SHP77 (cell line): ENCODE measurements around the gene AMIGO2.
"Not testable (repeated sequence)": the region's sequence is repeated elsewhere in the genome, so short reads cannot be mapped to it uniquely, and the experiment has no call there.

Experiments used
- DNase-seq, 2 experiments: peaks; one replicate each; lab custom pipeline; 2025; lab: John Stamatoyannopoulos, UW

AMIGO2 gene

DNA sequence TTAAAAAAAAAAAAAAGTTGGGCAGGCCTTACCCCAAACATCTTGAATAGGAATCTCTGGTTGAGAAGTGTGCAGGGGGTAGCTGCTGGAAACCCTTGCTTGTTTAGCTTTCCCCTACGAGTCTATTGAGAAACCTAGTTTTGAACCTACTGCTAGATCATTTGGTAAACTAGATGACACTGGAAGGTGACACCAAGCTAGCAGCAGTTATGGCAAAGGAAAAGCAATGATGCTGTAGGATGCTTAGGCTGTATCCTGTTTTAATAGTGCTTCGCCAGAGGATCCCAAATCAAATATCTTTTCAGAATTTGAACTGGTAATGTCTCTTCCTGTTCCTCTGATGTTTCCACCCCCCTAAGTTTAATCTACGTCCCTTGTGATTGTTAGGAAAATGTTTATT, 5.8 kb downstream of the AMIGO2 start:
- DNase-seq, result no peak

DNA sequence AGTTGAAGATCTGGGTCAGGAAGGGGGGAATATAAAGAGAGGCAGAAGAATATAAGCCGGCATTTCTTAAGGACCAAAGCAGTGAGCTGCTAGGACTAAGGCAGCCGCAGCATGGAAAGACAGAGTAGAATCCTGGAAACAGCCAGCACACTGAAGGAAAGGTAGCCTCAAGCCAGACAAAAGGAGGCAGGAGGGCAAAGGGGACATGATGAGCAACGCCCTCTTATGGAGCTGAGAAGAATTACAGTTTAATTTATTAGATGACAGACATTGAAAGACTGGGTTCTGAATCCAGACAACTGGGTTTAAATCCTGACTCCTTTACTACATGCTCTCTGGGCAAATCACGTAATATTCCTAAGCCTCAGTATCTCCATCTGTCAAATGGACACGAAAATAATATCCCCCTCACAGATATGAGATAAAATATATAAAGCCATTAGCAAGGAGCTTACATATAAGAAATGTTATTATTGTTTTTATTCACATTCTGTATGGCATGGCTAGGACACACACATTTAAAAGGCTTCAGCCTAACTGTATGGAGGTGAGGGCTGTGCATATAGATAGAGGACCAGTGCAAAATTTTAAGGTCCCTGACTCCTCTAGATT, 8.4 kb downstream of the AMIGO2 start:
- DNase-seq, result peak; percentile 38 to 44

DNA sequence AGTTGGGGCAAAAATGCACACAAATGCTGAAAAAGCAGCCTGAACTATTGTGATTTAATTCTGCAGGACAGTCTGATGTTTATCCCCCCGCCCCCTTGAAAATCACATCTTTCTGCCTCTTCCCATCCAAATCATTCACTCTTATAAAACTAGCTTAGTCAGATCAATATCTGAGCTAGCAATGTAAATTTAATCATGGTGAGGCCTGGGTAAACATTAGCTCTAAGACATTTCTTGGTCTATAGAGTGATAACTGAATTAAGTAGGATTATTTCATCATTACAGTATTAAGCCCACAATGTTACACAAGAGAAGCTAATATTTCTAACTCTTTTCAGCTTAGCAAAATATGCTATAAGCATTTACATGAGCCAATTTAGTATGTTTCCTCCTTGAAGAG, 9.4 kb downstream of the AMIGO2 start:
- no peak for DNase-seq

DNA sequence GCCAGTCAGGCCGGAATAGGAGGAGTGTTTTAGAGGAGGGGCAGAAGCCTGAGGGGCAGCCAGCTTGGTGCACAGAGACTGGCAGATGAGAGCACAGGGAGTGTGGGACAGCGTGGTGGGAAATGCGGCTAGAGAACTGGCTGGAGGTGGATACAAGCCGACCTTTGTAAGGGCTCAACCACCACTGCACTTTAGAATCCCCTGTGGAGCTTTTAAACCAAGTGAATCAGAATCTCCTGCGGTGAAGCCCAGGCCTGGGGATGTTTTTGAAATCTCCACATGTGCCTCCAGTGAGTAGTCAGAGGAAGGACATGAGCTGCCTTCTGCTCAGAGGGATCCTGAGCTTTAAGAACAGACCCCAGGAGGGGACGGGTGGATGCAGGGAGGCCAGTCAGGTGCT, 11.2 kb downstream of the AMIGO2 start:
- no peak for DNase-seq

DNA sequence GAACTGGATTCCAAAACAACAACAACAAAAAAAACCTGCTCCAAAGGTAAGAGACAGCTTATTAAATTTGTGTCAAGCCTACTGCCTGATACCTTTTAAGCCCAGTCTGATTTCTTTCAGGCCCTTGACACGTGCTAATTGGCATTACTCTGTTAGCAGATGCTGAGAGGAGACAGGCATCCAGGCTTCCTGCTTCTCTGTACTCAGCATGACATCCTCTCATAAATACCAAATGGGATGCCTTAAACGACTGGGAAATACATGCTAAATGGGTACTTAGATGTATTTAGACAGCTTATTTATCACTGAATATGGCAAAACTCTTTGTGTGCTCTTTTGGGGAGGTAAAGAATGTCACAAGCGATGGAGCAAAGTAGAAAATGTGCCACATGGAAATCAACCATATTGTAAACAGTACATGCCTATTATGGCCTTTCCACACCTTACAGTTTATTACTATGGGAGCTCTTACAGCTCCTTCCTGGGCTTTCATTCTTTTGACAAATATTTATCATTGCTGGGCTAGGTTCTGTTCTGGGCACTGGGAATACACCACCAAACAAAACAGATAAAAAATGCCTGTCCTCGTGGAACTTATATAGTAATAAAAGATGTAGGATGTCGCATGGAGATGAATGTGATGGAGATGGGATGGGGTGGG, 11.9 kb downstream of the AMIGO2 start:
- DNase-seq, result no peak

DNA sequence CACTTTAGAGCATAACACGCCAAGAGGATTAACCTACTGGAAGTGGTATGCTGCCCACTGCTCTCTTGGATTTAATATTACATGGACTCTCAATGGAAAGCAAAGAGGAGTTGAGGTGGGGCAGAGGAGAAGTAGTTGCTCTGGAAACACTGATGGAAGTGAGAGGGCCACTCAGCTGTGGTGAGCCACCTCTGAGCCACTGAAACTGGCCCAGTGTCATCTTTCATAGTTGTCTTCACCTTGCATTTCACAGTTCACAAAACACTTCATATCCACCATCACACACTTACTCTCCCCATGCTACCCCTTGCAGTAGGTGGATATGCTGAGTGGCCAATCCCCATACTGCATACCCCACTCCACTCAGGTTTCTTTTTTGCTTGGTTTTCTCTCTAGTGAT, 12.6 kb downstream of the AMIGO2 start:
- DNase-seq, result no peak

DNA sequence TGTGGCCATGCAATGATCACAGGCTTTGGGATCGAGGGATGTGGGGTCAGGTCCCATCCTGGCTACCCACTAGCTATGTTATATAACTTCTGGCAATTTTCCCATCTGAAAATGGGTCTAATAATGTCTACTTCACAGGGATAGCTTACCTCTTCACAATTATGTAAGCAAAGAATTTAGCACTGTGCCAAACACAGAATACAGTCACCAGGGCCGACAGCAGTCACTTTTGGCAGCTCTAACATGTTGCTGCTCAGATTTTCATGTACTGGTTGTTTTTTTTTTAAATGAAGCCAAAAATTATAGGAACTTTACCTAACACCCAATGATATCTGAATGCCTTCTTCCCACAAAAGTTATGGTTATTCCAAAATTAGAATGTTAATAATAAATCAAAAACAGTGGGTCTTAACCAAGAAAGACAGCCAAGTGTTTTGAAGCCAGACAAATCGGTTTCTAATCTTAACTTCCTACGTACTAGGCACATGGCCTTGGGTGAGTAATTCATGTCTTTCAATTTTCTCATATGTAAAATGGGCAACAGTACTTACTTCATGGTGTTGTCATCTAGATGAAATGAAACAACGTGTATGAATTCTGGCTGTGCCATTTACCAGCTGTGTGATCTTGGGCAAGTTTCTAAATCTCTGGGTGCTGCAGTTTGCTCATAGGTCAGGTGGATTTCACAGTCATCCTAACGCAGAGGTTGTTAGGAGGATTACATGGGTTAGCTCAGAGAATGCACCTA, 13.3 kb downstream of the AMIGO2 start:
- no peak for DNase-seq

DNA sequence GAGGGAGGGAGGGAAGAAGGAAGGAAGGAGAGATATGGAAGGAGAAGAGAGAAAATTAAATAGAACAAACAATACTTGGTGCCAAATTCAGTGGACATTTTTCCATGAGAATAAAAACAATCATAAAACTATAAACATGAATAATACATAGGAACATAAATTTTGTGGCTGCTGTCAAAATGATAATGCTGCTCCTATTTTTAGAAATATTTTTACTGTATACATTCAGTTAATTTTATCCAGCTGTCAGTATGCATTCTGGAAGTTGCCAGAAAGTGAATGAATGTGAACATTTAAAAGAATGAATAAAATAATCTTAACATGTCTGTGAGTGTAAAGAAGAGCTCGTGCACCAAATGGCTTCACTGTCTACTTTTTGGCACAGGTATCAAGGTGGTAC, 14.2 kb downstream of the AMIGO2 start:
- DNase-seq, result no peak

DNA sequence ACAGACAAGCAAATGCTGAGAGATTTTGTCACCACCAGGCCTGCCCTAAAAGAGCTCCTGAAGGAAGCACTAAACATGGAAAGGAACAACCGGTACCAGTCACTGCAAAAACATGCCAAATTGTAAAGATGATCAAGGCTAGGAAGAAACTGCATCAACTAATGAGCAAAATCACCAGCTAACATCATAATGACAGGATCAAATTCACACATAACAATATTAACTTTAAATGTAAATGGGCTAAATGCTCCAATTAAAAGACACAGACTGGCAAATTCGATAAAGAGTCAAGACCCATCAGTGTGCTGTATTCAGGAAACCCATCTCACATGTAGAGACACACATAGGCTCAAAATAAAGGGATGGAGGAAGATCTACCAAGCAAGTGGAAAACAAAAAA, 21.1 kb downstream of the AMIGO2 start:
- DNase-seq, result not testable (repeated sequence)

DNA sequence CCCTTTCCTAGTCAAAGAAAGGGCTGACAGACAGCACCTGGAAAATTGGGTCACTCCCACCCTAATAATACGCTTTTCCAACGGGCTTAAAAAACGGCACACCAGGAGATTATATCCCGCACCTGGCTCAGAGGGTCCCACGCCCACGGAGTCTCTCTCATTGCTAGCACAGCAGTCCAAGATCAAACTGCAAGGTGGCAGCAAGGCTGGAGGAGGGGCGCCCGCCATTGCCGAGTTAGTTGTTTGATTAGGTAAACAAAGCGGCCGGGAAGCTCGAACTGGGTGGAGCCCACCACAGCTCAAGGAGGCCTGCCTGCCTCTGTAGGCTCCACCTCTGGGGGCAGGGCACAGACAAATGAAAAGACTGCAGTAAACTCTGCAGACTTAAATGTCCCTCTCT, 22.8 kb downstream of the AMIGO2 start:
- peak in 1 of 2 experiments; percentile 21 for DNase-seq

DNA sequence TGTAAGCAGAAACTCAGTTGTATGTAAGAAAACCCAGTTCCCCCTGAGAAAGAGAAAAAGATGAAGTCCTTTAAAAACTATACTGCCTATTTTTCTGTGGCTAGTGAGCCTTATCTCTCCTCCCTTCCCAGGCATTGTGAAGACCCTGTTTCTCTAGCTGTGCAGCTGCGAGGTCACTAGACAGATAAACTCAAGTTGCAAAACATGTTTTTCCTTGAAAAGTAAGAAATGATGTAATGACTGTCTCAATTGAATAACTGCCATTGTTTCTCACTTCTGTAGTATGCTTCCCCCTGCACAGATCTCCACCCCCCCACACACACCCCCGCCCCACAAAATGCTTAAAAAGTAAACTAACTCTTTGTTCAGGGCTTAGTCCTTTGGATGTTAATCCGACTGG, 23.9 kb downstream of the AMIGO2 start:
- not testable (repeated sequence) for DNase-seq

DNA sequence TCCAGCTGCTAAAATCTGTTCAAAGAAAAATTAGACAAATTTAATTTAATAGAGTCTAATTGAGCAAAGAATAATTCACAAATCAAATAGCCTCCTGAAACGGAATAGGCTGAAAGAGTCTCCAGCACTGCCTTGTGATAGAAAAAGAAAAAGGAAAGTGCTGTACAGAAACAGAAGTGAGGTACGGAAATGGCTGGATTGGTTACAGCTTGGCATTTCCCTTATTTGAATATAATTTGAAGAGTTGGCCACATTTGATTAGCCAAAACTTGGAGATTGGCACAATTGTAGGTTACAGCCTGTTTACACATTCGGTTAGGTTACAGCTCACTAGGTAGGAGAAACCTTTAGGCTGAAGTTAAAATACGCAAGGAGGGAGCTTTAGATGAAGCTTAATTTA, 25.1 kb downstream of the AMIGO2 start:
- DNase-seq, result no peak

DNA sequence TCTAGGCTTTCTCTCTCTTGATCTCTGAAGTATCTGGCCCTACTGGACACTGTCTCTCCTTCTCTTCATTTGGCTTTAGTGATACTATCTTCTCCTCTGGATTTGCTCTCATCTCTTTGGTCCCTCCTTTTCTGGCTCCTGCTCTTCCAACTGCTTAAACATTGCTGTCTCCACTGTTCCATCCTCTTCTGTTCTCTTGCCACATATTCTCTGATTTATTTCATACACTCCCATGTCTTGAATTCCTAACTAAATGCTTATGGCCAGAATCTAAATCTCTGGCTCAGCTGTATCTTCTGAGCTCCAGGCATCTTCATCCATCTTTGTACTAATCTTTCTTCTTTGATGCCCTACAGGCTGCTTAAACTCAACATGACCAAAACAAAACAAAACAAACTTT, 25.8 kb downstream of the AMIGO2 start:
- no peak for DNase-seq

DNA sequence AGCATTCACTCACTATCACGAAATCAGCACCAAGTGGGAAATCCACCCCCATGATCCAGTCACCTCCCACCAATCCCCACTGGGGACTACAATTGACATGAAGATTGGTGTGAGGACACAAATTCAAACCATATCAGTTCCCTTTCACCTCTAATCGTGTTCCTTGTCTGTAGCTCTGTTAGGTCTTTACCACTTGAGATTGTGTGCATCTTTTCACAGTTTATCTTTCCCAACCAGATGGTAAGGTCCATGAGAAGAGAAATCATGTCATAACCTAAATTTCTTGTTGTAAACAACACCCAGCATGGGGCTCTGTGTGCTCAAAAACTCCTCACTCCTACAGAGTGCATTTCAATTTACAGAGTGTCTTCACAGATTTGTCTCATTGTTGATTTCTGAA, 27.5 kb downstream of the AMIGO2 start:
- DNase-seq, result no peak

DNA sequence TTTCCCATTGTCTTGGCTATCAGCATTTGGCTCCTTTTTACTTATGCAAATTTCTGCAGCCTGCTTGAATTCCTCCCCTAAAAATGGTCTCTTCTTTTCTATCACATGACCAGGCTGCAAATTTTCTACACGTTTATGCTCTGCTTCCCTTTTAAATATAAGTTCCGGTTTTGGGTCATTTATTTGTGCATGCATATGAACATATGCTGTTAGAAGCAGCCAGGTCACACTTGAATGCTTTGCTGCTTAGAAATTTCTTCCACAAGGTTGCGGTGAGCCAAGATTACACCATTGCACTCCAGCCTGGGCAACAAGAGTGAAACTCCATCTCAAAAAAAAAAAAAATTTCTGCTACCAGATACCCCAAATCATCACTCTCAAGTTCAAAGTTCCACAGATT, 28.5 kb downstream of the AMIGO2 start:
- not testable (repeated sequence) for DNase-seq

DNA sequence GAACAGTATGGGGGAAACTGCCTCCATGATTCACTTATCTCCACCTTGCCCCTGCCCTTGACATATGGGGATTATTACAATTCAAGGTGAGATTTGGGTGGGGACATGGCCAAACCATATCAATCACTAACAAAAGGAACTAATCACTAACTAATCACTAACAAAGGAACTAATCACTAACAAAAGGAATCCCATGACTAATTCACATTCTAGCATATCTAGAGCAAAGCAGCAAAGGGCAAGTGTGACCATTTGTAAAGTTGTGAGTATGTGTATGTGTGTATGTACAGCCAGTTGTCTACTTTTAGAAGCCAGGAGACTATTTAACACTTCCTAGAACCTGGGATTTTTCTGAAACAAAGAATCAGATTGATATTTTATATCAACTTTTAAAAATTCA, 31.2 kb downstream of the AMIGO2 start:
- DNase-seq, result no peak

DNA sequence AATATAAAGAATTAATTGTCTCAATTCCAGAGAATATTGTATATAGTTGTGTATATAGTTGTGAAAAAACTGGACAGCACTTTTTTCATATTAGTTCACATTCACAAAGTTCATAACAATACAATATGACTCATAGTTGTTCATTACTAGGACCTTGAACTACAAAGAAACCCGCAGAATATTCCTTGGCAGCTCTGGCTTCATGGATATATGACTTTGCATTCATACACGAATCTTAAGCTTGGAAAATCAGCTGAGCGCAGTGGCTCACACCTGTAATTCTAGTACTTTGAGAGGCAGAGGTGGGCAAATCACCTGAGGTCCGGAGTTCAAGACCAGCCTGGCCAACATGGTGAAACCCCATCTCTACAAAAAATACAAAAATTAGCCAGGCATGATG, 38.4 kb downstream of the AMIGO2 start:
- DNase-seq, result no peak

DNA sequence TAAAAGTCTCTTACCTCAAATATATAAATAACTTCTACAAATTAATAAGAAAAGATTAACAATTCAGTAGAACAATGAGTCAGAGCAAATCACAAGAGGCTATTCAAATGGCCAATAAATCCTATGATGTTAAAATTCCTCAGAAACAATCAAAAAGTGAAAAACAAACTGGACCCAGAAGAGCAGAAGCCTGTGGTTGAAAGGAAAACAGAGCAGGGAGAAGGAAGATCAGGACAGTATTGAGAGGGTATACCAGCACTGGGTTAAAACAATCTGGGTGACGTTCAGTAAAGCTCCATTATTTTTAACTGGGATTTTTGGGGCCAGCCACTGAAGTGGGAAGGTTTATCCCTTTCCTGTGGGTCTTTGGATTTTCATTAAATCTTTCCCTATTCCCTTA, 40.0 kb downstream of the AMIGO2 start:
- no peak for DNase-seq

DNA sequence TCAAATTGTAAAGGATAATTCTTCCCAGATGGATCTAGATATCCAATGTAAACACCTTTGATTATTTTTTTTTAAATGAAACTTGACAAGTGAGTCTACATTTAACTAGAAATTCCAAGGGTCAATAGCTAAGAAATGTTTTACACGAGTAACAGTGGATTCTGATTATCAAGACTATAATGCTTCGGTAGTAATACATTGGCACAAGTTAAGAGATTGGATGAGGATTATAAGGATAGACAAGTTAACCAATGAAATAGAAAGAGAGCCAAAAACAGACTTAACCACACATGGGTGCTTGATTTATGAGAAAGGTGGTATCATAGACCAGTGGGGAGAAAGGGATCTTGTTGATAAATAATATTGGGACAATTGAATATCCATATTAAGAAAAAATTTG, 40.7 kb downstream of the AMIGO2 start:
- no peak for DNase-seq

DNA sequence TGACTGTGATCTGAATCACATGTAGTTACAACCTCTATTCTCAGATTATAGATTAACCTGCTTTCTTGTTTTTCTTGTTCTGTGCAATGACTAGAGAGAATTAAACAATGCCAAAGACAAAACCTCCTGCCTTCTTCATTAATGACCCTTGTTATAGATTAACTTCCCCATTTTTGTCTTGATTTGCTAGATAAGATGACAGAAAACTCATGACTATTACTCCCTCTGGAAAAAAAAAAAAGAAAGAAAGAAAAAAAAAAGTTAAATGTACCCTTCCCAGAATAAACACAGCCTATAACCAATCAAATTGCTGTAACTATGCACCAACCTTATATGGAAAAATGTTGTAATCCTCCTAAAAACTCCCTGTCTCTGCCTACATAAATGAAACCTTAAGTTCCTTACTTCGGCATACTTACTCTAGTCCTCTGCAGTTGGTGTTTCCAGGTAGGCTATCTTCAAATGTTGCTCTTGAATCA, 41.5 kb downstream of the AMIGO2 start:
- no peak for DNase-seq

DNA sequence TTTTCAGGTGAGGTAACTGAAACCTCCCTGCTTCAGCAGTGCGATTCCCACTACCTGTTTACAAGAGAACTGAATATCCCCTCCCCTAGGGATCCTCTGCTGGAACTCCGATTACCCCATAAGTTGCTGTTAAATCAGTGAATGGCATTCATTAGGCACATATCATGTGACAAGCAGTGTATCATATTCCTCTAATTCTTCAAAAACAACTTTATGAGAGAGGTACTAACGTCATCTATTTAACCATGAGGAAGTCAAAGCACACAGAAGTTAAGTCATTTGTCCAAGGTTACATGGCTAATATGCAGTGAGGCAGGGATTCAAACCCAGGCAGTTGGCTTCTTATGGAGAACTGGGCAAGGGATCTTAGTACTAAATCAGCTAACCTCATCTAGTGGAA, 44.3 kb downstream of the AMIGO2 start:
- DNase-seq, result no peak

DNA sequence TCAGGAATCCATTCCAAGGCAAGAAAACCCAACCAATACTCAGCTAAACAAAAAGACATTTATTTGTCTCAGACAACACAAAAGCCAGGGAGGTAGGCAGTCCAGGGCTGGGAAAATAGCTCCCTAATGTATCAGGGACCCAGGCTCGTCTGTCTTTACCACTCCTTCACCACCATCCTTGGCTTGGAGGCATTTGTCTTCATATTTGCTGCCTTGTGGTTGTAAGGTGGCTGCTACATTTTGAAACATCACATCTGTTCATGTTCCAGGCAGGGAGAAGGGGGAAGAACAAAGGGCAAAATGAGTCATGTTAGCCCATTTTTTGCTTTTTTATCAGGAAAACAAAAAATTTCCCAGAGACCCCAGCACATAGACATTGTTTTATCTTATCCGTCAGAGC, 45.1 kb downstream of the AMIGO2 start:
- no peak for DNase-seq

DNA sequence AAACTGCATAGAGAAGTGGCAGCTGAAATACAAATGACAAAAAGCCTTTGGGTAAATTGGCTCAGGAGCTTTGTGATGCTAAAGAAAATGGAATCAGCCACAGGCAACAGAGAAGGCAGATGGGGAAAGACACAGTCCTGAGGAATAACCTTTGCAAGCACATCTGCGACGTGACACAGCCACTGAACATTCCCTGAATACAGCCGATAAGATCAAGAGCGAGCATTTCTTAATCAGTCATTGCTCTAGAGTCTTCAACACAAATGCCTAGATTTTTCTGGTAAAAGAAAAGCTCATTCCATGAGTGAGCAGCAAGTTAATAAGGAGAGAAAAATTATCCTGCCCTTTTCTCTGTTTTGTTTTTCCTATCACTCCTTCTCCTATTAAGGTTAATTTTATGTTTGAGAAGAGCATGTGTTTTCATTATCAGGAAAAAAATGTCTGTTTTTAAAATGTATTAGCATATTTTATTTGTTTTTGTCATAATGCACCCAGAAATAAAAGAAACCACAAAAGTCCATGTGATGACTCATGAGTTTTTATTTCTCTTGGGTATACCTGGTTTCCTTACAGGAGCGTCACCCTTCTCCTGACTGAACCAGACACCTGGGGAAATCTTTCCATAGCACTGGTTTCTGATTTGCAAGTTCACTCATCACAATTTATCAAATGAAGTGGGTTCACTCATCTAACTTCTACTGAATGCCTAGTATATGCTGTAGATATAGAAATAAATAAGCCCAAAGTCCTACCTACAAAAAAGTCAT, 45.8 kb downstream of the AMIGO2 start:
- DNase-seq, result no peak
